HG02763 (cell line): ENCODE measurements around the gene ZNF615.
"Not testable (repeated sequence)": the region's sequence is repeated elsewhere in the genome, so short reads cannot be mapped to it uniquely, and the experiment has no call there.

ENCODE experiments used
- ATAC-seq: cut with Tn5 transposase; IDR thresholded peaks from one replicate; pipeline ENCODE4 v1.9.1; 2021; ENCODE audit warnings: mild to moderate bottlenecking, moderate library complexity; ENCODE audit not compliant: unreplicated experiment

ZNF615 gene

GRCh38 chr19:51980926-51981325 lies 27.1 kb downstream of the ZNF615 start:
- not testable (repeated sequence) for ATAC-seq

- no peak for ATAC-seq
These were observed 27.8 kb downstream of the ZNF615 start for GRCh38 chr19:51980116-51980736.

GRCh38 chr19:51978882-51979281 lies 29.1 kb downstream of the ZNF615 start:
- ATAC-seq: no peak

- ATAC-seq: no peak
These were observed 30.7 kb downstream of the ZNF615 start for GRCh38 chr19:51977346-51977745.

- no peak for ATAC-seq
These were observed 31.2 kb downstream of the ZNF615 start for GRCh38 chr19:51976852-51977251.

GRCh38 chr19:51975787-51976186 lies 32.2 kb downstream of the ZNF615 start:
- not testable (repeated sequence) for ATAC-seq

GRCh38 chr19:51971624-51972023 lies 36.4 kb downstream of the ZNF615 start:
- no peak for ATAC-seq

- ATAC-seq: no peak
These were observed 37.3 kb downstream of the ZNF615 start for GRCh38 chr19:51970718-51971117.

GRCh38 chr19:51965583-51965982 lies 42.4 kb downstream of the ZNF615 start:
- ATAC-seq: no peak

GRCh38 chr19:51960621-51961233 lies 47.3 kb downstream of the ZNF615 start:
- ATAC-seq: not testable (repeated sequence)

GRCh38 chr19:51959791-51960190 lies 48.2 kb downstream of the ZNF615 start:
- ATAC-seq: no peak

GRCh38 chr19:51957846-51958245 lies 50.2 kb downstream of the ZNF615 start:
- not testable (repeated sequence) for ATAC-seq

GRCh38 chr19:51948975-51949374 lies 59.0 kb downstream of the ZNF615 start:
- no peak for ATAC-seq

- no peak for ATAC-seq
These were observed 61.4 kb downstream of the ZNF615 start for GRCh38 chr19:51946602-51947001.

- ATAC-seq: no peak
These were observed 63.0 kb downstream of the ZNF615 start for GRCh38 chr19:51944798-51945552.
